Measurements from ENCODE around the gene PCNX3. TPM values are rescaled to one million over a fixed set of nuclear protein-coding genes. Genes with fewer than 3 reads are reported as not detected.

Gene PCNX3
- total RNA-seq, 2 donors from 2014 or later = 16.1 to 21.8 TPM

DNA sequence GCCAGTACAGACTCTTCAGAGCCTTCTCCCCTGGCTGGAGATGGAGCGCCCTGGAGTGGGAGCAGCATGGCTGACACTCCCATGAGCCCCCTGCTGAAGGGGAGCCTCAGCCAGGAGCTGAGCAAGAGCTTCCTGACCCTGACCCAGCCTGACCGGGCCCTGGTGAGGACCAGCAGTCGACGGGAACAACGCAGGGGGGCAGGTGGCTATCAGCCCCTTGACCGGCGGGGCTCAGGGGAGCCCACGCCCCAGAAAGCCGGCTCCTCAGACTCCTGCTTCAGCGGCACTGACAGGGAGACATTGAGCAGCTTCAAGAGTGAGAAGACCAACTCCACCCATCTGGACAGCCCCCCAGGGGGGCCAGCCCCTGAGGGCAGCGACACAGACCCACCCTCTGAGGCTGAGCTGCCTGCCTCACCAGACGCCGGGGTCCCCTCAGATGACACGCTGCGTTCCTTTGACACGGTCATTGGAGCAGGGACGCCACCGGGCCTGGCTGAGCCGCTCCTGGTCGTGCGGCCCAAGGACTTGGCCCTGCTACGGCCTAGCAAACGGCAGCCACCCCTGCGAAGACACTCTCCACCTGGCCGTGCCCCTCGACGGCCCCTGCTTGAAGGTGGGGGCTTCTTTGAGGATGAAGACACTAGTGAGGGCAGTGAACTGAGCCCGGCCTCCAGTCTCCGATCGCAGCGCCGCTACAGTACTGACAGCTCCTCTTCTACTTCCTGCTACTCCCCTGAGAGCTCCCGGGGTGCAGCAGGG is 2.6 kb downstream of the PCNX3 start:
- H3K4me1 ChIP-seq = peaks cover 0 to 25% of the 10 kb centered on the region in 2 donors
- no peak overlapping the region for H3K27ac ChIP-seq
- no peaks in the 10 kb centered on the region for H3K27me3 ChIP-seq
- no peak for DNase-seq (ENCODE audit: low spot score)
- peaks cover 44% of the 10 kb centered on the region for H3K36me3 ChIP-seq
- no peaks in the 10 kb centered on the region for H3K9me3 ChIP-seq
- TF ChIP-seq, protein P1, sequence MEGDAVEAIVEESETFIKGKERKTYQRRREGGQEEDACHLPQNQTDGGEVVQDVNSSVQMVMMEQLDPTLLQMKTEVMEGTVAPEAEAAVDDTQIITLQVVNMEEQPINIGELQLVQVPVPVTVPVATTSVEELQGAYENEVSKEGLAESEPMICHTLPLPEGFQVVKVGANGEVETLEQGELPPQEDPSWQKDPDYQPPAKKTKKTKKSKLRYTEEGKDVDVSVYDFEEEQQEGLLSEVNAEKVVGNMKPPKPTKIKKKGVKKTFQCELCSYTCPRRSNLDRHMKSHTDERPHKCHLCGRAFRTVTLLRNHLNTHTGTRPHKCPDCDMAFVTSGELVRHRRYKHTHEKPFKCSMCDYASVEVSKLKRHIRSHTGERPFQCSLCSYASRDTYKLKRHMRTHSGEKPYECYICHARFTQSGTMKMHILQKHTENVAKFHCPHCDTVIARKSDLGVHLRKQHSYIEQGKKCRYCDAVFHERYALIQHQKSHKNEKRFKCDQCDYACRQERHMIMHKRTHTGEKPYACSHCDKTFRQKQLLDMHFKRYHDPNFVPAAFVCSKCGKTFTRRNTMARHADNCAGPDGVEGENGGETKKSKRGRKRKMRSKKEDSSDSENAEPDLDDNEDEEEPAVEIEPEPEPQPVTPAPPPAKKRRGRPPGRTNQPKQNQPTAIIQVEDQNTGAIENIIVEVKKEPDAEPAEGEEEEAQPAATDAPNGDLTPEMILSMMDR (IDR thresholded peaks at IDR 0.05) = no peak
- H3K4me3 ChIP-seq = no peak overlapping the region

DNA sequence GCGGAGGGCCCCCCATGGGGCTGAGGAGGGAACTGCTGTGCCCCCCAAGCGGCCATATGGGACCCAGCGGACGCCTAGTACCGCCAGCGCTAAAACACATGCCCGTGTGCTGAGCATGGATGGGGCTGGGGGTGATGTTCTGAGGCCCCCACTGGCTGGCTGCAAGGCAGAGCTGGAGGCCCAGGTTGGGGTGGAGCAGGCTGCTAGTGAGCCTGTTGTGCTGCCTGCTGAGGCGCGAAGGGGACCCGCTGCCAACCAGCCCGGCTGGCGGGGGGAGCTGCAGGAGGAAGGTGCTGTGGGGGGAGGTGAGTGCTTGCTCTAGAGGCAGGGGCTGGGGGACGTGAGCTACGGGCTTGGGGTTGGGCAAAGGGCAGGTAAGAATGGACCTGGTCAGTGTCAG is 3.2 kb downstream of the PCNX3 start:
- H3K36me3 ChIP-seq = peaks cover 48% of the 10 kb centered on the region
- DNase-seq (ENCODE audit: low spot score) = no peak
- no peaks in the 10 kb centered on the region for H3K27me3 ChIP-seq
- no peak overlapping the region for H3K4me3 ChIP-seq
- TF ChIP-seq, protein P1 (IDR thresholded peaks at IDR 0.05) = no peak
- H3K9me3 ChIP-seq = no peaks in the 10 kb centered on the region
- H3K27ac ChIP-seq = no peak overlapping the region
- H3K4me1 ChIP-seq = peaks cover 0 to 19% of the 10 kb centered on the region in 2 donors

DNA sequence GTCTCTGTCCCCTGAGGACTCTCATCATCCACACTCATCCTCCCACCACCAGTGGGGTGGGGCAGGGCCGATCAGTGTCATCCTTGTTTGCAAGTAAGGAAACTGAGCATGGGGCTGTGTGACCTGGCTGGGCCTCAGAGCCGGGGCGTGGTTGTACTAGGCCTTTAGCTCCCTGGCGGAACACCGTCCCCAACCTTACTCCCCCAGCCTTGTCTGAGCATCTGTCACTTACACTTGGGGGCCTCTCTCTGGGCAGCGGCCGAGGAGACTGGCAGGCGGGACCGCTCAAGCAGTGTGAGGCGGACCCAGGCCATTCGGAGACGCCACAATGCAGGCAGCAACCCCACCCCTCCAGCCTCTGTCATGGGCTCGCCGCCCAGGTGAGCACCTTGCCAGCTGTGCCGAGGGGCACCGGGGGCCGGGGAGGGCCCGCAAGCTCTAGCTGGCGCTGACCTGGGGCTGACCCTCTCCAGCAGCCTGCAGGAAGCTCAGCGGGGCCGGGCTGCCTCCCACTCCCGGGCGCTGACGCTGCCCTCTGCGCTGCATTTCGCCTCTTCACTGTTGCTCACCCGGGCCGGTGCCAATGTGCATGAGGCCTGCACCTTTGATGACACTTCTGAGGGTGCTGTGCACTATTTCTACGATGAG is 3.8 kb downstream of the PCNX3 start:
- Histone ChIP-seq H3K27ac (no peak overlapping the region), H3K27me3 (no peaks in the 10 kb centered on the region), H3K9me3 (no peaks in the 10 kb centered on the region), H3K4me3 (no peak overlapping the region), H3K36me3 (peaks cover 54% of the 10 kb centered on the region), H3K4me1 (peaks cover 0 to 19% of the 10 kb centered on the region in 2 donors)
- no peak for DNase-seq (ENCODE audit: low spot score)
- TF ChIP-seq, protein P1 (IDR thresholded peaks at IDR 0.05) = no peak

DNA sequence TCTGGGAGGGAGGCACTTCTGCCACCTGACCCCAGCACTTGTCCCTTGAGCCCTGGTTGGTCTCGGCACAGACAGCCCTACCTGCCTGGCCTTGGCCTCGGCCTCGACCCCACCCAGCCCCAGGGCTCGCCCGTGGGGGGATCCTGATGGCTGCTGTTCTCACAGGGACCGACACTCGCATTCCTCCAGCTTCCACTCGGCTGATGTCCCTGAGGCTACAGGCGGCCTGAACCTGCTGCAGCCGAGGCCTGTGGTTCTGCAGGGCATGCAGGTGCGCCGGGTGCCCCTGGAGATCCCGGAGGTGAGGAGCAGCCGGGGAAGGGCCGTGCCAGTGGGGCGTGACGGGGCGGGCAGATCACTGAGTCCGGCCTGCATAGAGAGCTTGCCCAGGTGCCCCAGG is 5.1 kb downstream of the PCNX3 start:
- Histone ChIP-seq H3K36me3 (peaks cover 66% of the 10 kb centered on the region), H3K27me3 (no peaks in the 10 kb centered on the region), H3K9me3 (no peaks in the 10 kb centered on the region), H3K4me1 (peaks cover 0 to 18% of the 10 kb centered on the region in 2 donors), H3K27ac (no peak overlapping the region), H3K4me3 (no peak overlapping the region)
- TF ChIP-seq, protein P1 (IDR thresholded peaks at IDR 0.05) = no peak
- no peak for DNase-seq (ENCODE audit: low spot score)

DNA sequence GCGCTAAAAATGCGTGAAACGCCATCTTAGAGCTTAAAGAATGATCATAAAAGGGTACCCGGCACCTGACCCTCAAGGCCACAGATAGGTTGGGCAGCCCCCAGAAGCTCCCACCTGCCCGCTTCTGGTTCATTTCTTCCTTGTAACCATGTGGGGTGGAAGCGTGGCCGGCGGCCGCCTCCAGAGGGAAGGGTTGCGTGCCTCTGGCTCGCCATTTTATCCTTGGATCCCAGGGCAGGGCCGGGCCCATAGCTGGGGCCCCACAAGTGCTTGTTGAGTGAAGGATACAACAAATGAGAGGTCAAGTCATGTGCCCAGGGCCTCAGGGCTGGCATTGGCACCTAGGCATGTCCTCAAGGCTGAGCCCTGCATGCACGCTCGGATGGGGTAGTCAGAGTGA is 5.9 kb downstream of the PCNX3 start:
- TF ChIP-seq, protein P1 (IDR thresholded peaks at IDR 0.05) = no peak
- H3K36me3 ChIP-seq = peaks cover 72% of the 10 kb centered on the region
- H3K4me3 ChIP-seq = no peak overlapping the region
- no peak overlapping the region for H3K27ac ChIP-seq
- no peaks in the 10 kb centered on the region for H3K9me3 ChIP-seq
- H3K27me3 ChIP-seq = no peaks in the 10 kb centered on the region
- H3K4me1 ChIP-seq = peaks cover 0 to 18% of the 10 kb centered on the region in 2 donors
- no peak for DNase-seq (ENCODE audit: low spot score)
